NT2/D1 (cell line): ENCODE measurements around the gene GPC6.

Source experiments
- DNase-seq: peaks from one replicate; pipeline ENCODE4 v3.0.0-alpha.2; 2011; ENCODE audit warnings: low read depth, low spot score
- H3K27me3 ChIP-seq: 2 replicates; pipeline ENCODE4 v1.6.0; 2011; ENCODE audit warnings: mild to moderate bottlenecking; ENCODE audit not compliant: insufficient read length, insufficient read depth
- H3K36me3 ChIP-seq: 2 replicates; pipeline ENCODE4 v1.6.1; 2011; ENCODE audit warnings: mild to moderate bottlenecking, low read length, mixed read lengths; ENCODE audit not compliant: insufficient read depth, insufficient read length
- H3K4me1 ChIP-seq: 2 replicates; pipeline ENCODE4 v1.5.1; 2011; ENCODE audit not compliant: insufficient read depth, insufficient read length
- H3K4me3 ChIP-seq: 2 replicates; pipeline ENCODE4 v1.5.1; 2011; ENCODE audit warnings: low read depth; ENCODE audit not compliant: insufficient read length
- H3K9ac ChIP-seq: 2 replicates; pipeline ENCODE4 v1.6.0; 2011; ENCODE audit warnings: low read depth; ENCODE audit not compliant: insufficient read length
- H3K9me3 ChIP-seq: 2 replicates; pipeline ENCODE4 v1.5.1; 2011; ENCODE audit warnings: mild to moderate bottlenecking, low read length; ENCODE audit not compliant: insufficient read depth
- SUZ12 ChIP-seq: IDR thresholded peaks from 2 replicates; pipeline ENCODE4 v1.6.1; 2011; ENCODE audit not compliant: insufficient read length, insufficient read depth; ENCODE audit errors: extremely low read depth
- YY1 ChIP-seq: IDR thresholded peaks from 2 replicates; pipeline ENCODE4 v1.6.1; 2011; ENCODE audit not compliant: insufficient read length, insufficient read depth
- ZNF274 ChIP-seq: IDR thresholded peaks from 2 replicates; pipeline ENCODE4 v1.6.1; 2011; ENCODE audit warnings: mild to moderate bottlenecking, low read depth, low read length

GPC6 gene

GRCh38 chr13:93797463-93797862 is 570.9 kb downstream of the GPC6 start:
- Histone ChIP-seq H3K27me3 (no peaks in the 10 kb centered on the region), H3K9ac (no peak overlapping the region), H3K4me1 (no peaks in the 10 kb centered on the region), H3K9me3 (no peaks in the 10 kb centered on the region), H3K36me3 (no peaks in the 10 kb centered on the region), H3K4me3 (no peak overlapping the region)
- DNase-seq = no peak
- no peak for TF ChIP-seq SUZ12
- TF ChIP-seq YY1 = no peak

- H3K9me3 ChIP-seq = no peaks in the 10 kb centered on the region
- H3K9ac ChIP-seq = no peak overlapping the region
- no peaks in the 10 kb centered on the region for H3K36me3 ChIP-seq
- no peak overlapping the region for H3K4me3 ChIP-seq
- TF ChIP-seq ZNF274 (no peak), SUZ12 (no peak), YY1 (no peak)
- DNase-seq = no peak
- H3K27me3 ChIP-seq = no peaks in the 10 kb centered on the region
- no peaks in the 10 kb centered on the region for H3K4me1 ChIP-seq
Measured at GRCh38 chr13:93800342-93800741, 573.7 kb downstream of the GPC6 start.

- H3K9ac ChIP-seq = no peak overlapping the region
- no peaks in the 10 kb centered on the region for H3K27me3 ChIP-seq
- H3K9me3 ChIP-seq = no peaks in the 10 kb centered on the region
- no peaks in the 10 kb centered on the region for H3K36me3 ChIP-seq
- TF ChIP-seq SUZ12 = no peak
- no peak for DNase-seq
- H3K4me3 ChIP-seq = no peak overlapping the region
- no peaks in the 10 kb centered on the region for H3K4me1 ChIP-seq
Measured at GRCh38 chr13:93805736-93806135, 579.1 kb downstream of the GPC6 start.

GRCh38 chr13:93806861-93807260 is 580.3 kb downstream of the GPC6 start:
- H3K27me3 ChIP-seq = no peaks in the 10 kb centered on the region

GRCh38 chr13:93810264-93810663 is 583.7 kb downstream of the GPC6 start:
- no peak for DNase-seq
- H3K27me3 ChIP-seq = no peaks in the 10 kb centered on the region
- H3K4me1 ChIP-seq = no peaks in the 10 kb centered on the region
- H3K4me3 ChIP-seq = no peak overlapping the region
- TF ChIP-seq ZNF274 (no peak), SUZ12 (no peak), YY1 (no peak)
- no peak overlapping the region for H3K9ac ChIP-seq
- no peaks in the 10 kb centered on the region for H3K36me3 ChIP-seq
- H3K9me3 ChIP-seq = no peaks in the 10 kb centered on the region

More at GRCh38 chr13:93806861-93807260, 580.3 kb downstream of the GPC6 start:
- TF ChIP-seq SUZ12 = no peak
- TF ChIP-seq ZNF274 = no peak
- TF ChIP-seq YY1 = no peak
- Histone ChIP-seq H3K4me3 (no peak overlapping the region), H3K9me3 (no peaks in the 10 kb centered on the region), H3K9ac (no peak overlapping the region), H3K36me3 (no peaks in the 10 kb centered on the region), H3K4me1 (no peaks in the 10 kb centered on the region)
- no peak for DNase-seq

- TF ChIP-seq YY1 = no peak
- H3K4me1 ChIP-seq = no peaks in the 10 kb centered on the region
- no peak for DNase-seq
- H3K9me3 ChIP-seq = no peaks in the 10 kb centered on the region
- no peaks in the 10 kb centered on the region for H3K27me3 ChIP-seq
- no peak overlapping the region for H3K9ac ChIP-seq
- no peaks in the 10 kb centered on the region for H3K36me3 ChIP-seq
- no peak overlapping the region for H3K4me3 ChIP-seq
Measured at GRCh38 chr13:93811071-93811737, 584.6 kb downstream of the GPC6 start.

GRCh38 chr13:93811738-93812112 is 585.1 kb downstream of the GPC6 start:
- TF ChIP-seq SUZ12 (no peak), YY1 (no peak), ZNF274 (no peak)
- H3K4me1 ChIP-seq = no peaks in the 10 kb centered on the region
- no peaks in the 10 kb centered on the region for H3K36me3 ChIP-seq
- H3K27me3 ChIP-seq = no peaks in the 10 kb centered on the region
- no peak for DNase-seq
- no peak overlapping the region for H3K4me3 ChIP-seq
- no peaks in the 10 kb centered on the region for H3K9me3 ChIP-seq
- no peak overlapping the region for H3K9ac ChIP-seq

GRCh38 chr13:93814658-93815057 is 588.1 kb downstream of the GPC6 start:
- Histone ChIP-seq H3K27me3 (no peaks in the 10 kb centered on the region), H3K9me3 (no peaks in the 10 kb centered on the region), H3K4me3 (no peak overlapping the region), H3K4me1 (no peaks in the 10 kb centered on the region), H3K9ac (no peak overlapping the region), H3K36me3 (no peaks in the 10 kb centered on the region)
- no peak for DNase-seq
- TF ChIP-seq ZNF274 (no peak), SUZ12 (no peak), YY1 (no peak)
